G401.6 (cell line): Measurements from ENCODE around the gene CITED4.

Source experiments
- FAIRE-seq: peaks from 2 replicates; lab custom pipeline; 2012; peaks lifted over from hg19 to GRCh38; lab: Jason Lieb, UNC

The CITED4 gene

GRCh38 chr1:40833979-40834378 is 28.2 kb downstream of the CITED4 start:
- FAIRE-seq = no peak

GRCh38 chr1:40831001-40831732 is 31.0 kb downstream of the CITED4 start:
- FAIRE-seq = no peak

- no peak for FAIRE-seq
These were observed 31.7 kb downstream of the CITED4 start for GRCh38 chr1:40830419-40830943.

- no peak for FAIRE-seq
These were observed 32.4 kb downstream of the CITED4 start for GRCh38 chr1:40829631-40830245.

- no peak for FAIRE-seq
These were observed 36.2 kb downstream of the CITED4 start for GRCh38 chr1:40825996-40826395.

GRCh38 chr1:40825435-40825788 is 36.8 kb downstream of the CITED4 start:
- FAIRE-seq = no peak

- FAIRE-seq = no peak
These were observed 37.4 kb downstream of the CITED4 start for GRCh38 chr1:40824591-40825434.

GRCh38 chr1:40823983-40824382 is 38.2 kb downstream of the CITED4 start:
- FAIRE-seq = no peak

- FAIRE-seq = no peak
These were observed 38.8 kb downstream of the CITED4 start for GRCh38 chr1:40823345-40823744.

- FAIRE-seq = no peak
These were observed 39.3 kb downstream of the CITED4 start for GRCh38 chr1:40822890-40823289.

- no peak for FAIRE-seq
These were observed 41.1 kb downstream of the CITED4 start for GRCh38 chr1:40820911-40821693.

GRCh38 chr1:40820251-40820797 is 41.8 kb downstream of the CITED4 start:
- no peak for FAIRE-seq

- no peak for FAIRE-seq
These were observed 43.1 kb downstream of the CITED4 start for GRCh38 chr1:40819101-40819500.

GRCh38 chr1:40818264-40818961 is 43.8 kb downstream of the CITED4 start:
- FAIRE-seq = no peak

- no peak for FAIRE-seq
These were observed 44.3 kb downstream of the CITED4 start for GRCh38 chr1:40817791-40818263.

GRCh38 chr1:40815420-40815819 is 46.7 kb downstream of the CITED4 start:
- no peak for FAIRE-seq
